SK-MEL-5 (cell line): ENCODE measurements around the gene POLA1. TPM values are rescaled to one million over a fixed set of nuclear protein-coding genes. Genes with fewer than 3 reads are reported as not detected.
"Not testable (repeated sequence)": the region's sequence is repeated elsewhere in the genome, so short reads cannot be mapped to it uniquely, and the experiment has no call there.

Experiments
- DNase-seq: peaks from one replicate; pipeline ENCODE4 v3.0.0-alpha.2; 2016; ENCODE audit warnings: low read depth, low spot score
- in situ Hi-C: cut with HindIII; loops from 2 replicates; pipeline ENCODE4 v1.10.0; 2016; ENCODE audit warnings: low sequenced_read_pairs, high pct_unique_total_duplicates, low pct_unique_long_range_greater_than_20kb
- total RNA-seq: library from RNA; depleted of rRNA; stranded (reverse); fragments of >200 nt; shearing (Covaris generic); gene quantifications from 2 replicates; pipeline ENCODE4 v1.2.3, GENCODE V29; 2014

Gene POLA1
- total RNA-seq, 1 experiment from 2014 or later = 18.0 TPM

DNA sequence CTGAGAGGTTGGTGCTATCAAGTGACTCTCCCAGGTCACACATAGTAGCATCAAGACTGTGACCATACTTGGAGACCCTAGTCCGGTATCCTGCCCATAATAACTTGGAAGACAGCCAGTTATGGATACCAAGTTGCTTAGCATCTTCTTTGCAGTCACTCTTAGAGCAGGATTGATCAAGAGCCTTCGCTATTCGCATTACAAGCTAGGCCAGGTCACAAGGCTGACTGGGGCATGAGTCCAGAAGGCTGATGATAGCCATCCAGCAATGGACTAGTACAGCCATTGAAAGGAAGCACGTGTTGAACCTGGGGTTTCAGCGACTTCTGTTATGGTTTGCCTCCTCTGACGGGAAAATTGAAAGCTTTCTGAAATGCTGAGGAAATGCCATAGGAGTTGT lies 157.6 kb downstream of the POLA1 start:
- DNase-seq = peak; percentile 31
- in situ Hi-C loops = no loop called here

- in situ Hi-C loops = no loop called here
- DNase-seq = peak; percentile 77
These were observed 158.1 kb downstream of the POLA1 start for GRCh38 chrX:24851780-24852179.

DNA sequence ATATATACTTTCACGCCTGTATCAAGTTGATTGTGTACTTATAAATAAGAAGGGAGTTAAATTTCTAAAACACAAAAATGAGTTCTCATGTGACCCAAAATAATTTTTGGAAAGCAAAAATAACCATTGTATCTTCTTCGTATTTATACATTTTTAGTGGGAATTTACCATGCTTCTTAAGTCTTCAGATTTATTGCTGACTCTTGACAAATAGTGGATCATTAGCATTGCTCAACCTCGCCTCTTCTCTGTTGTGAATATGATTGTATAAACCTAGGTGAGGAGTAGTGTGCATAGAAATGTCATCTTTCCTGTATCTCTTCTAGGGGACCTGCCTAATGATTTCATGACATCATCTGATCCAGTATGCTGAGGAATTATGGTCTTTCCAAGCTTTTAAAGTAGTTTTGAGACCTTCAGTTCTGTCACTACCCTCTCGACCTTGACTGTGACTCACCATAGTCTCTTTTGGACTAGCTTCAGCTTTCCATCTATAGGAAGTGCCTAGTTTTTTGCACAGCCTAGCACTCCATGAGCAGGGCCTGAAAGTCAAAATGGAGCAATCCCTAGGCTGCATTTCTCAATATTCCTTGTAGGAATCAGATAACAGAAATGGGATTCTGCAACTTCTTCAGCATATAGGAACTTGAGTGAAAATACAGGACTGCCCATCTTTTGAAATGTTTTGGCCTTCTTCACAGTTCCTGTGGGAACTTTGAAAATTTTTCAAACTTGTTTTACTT lies 164.5 kb downstream of the POLA1 start:
- in situ Hi-C loops = no loop called here
- DNase-seq = no peak

GRCh38 chrX:24859211-24859841 lies 165.6 kb downstream of the POLA1 start:
- DNase-seq = no peak
- in situ Hi-C loops = no loop called here

GRCh38 chrX:24860140-24860539 lies 166.4 kb downstream of the POLA1 start:
- DNase-seq = no peak
- in situ Hi-C loops = no loop called here

DNA sequence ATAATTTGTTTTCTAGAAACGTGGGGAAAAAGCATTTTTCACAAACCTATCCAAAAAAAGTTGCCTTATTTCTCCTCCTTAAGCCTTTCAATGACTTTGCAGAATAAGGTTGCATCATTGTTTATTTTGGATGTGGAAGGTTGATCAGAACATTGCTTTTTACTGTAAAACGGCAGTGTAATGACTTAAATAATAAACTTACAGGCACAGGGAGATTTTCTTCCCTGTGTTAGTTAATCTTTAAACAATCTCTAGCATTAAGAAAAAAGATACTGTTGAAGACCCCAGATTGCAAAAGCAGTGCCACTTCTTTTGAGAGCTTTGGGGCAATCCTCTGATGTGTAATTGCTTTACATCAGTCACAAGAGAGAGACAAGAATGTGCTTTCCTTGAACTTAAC lies 168.6 kb downstream of the POLA1 start:
- no peak for DNase-seq
- in situ Hi-C loops = no loop called here

DNA sequence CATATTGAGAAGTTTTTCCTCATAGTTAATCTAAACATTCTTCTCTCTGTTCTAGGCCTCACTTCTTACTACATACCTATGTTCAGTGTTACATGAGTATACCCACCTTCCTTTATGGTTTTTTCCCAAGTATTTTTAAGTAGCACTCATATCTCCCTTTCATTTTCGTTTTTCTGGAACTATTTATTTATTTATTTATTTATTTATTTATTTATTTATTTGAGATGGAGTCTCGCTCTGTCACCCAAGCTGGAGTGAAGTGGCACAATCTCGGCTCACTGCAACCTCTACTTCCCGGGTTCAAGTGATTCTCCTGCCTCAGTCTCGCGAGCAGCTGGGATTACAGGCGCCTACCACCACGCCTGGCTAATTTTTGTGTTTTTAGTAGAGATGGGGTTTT lies 170.1 kb downstream of the POLA1 start:
- DNase-seq, in situ Hi-C loops: not testable (repeated sequence)

DNA sequence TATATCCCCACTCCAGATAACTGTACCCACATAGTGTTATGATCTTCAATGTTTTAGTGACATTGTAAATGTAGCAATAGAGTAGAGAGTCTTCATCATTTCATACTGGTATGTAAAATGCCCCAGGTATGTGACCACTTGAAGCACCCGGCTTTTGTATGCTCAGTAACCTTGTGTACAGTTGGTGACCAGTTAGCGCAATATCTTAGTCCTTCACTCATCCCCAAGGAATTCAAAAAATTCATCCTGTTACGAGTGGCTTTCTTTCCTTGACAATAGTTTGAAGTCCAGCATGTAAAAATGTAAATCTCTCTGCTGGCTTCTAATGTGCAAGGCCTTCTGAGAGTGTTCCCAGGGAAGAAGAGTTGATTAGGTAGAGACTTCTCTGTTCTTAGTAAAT lies 176.4 kb downstream of the POLA1 start:
- in situ Hi-C loops = no loop called here

DNA sequence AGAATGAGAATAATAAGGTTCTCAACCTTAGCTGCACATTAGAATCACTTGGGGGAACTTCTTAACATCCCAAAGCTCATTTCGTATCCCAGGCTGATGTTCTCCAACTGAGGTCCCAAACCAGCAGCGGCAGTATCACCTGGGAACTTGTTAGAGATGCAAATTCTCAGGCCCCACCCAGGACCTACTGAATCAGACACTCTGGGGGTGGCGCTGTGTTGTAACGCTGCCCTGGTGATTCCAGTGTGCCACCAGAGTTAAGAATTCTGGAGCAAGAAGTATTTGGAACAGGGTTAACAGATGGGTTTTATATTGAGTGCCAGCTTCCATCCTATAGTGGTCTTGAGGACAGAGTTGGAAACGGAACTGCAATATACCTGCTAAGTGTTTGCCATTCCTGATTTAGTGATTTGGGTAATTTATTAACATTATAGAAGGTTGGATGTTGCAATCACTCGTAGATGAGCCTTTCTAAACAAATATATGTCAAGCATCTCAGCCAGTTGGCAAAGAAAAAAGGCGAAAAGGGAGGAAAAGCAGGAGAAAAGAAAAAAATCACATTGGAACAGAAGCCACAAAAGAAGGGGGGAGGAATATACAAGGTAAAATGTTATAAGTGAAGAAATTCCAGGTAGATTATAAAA lies 181.0 kb downstream of the POLA1 start:
- DNase-seq = no peak

More for the DNA sequence above, 176.4 kb downstream of the POLA1 start:
- no peak for DNase-seq

GRCh38 chrX:24876530-24877287 lies 183.0 kb downstream of the POLA1 start:
- in situ Hi-C loops = no loop called here
- no peak for DNase-seq

More for the DNA sequence above, 181.0 kb downstream of the POLA1 start:
- in situ Hi-C loops = no loop called here

GRCh38 chrX:24877288-24877664 lies 183.6 kb downstream of the POLA1 start:
- in situ Hi-C loops = no loop called here
- DNase-seq = no peak

DNA sequence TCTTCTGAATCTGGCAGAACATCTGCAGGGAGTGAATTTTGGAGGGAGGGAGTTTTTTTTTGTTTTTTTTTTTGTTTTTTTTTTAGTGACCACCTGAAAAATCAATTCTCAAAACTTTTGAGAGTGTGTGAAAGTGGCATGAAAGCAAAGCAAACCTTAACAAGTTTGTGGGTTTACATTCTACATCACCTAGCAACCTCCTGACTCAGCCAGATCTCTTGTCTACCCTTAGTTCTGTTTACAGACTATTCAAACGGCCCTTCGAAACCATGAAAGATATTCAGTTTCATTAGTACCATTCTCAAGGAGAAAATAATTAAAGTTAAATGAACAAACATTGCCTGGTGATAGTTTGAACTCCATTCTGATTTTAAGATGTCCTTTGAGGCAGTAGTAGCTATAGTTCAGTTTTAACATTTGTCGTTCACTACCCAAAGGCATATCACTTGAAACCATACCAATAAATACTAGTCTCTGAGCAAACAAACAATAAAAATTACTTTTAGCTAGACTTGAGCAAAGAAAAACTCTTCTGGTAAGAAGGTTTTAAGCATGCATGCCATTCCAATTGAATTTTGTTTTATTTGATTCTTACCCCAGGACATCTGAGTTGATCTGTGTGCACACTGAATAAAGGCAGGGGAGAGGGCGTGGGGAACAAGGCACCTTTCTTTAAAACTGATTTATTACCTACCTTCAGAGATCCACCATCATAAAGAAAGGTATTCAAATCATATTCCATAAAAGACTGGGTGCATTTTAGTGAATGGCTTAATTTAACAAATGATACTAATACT lies 184.3 kb downstream of the POLA1 start:
- in situ Hi-C loops = no loop called here
- DNase-seq = no peak

DNA sequence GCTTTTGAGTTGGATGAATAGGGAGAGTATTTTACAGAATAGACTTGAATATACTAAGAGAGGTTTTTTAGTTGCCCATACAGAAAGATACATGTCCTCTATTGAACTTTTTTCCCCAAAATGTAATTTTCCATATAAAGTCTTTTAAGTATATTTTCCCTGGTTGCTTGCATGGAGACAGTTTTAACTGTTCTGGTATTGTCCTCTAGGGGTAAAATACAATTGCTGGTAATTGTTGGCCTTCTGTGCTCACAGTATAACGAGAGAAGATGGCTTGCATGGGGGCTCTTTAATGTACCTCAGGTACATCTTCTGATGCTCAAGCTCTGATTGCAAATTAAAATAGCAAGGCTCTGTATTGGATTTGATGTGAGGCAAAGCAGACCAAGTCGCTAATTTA lies 186.0 kb downstream of the POLA1 start:
- in situ Hi-C loops = no loop called here
- DNase-seq = no peak

- in situ Hi-C loops = no loop called here
- DNase-seq = no peak
These were observed 193.2 kb downstream of the POLA1 start for GRCh38 chrX:24886916-24887315.

DNA sequence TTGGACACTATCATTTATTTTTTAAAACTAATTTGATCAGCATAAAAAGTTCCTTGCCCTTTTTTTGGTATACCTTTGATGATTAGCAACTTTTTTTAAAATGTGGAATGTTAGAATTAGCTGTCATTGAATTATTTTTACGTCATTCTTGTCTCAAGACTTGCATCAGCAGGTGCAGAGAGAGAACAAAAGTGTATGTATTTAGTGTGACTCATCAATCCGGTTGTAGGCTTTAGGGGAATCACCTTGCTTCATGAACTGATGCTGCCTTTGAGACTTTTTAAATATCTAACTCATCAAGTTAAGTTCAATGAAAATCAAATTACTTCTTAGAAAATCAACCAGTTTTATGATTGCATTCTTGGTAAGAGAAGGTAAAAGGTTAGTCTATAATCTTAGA lies 197.0 kb downstream of the POLA1 start:
- in situ Hi-C loops = no loop called here
- peak; percentile 12 for DNase-seq

- no peak for DNase-seq
- in situ Hi-C loops = no loop called here
These were observed 205.7 kb downstream of the POLA1 start for GRCh38 chrX:24899391-24899790.

GRCh38 chrX:24900234-24900633 lies 206.5 kb downstream of the POLA1 start:
- no peak for DNase-seq
- in situ Hi-C loops = no loop called here
